HUES48 (cell line): Measurements from ENCODE around the gene H2BK1.

ENCODE experiments used
- H3K27ac ChIP-seq: one replicate; pipeline ENCODE4 v1.7.0; 2013; ENCODE audit warnings: low read depth, low read length, inconsistent platforms
- H3K27me3 ChIP-seq: 2 replicates; pipeline ENCODE4 v1.6.1; 2013; ENCODE audit warnings: mild to moderate bottlenecking, low read length; ENCODE audit not compliant: control insufficient read depth, insufficient read depth
- H3K36me3 ChIP-seq: 2 replicates; pipeline ENCODE4 v1.6.1; 2013; ENCODE audit warnings: low read length; ENCODE audit not compliant: control insufficient read depth, insufficient read depth
- H3K4me1 ChIP-seq: 2 replicates; pipeline ENCODE4 v1.6.1; 2013; ENCODE audit warnings: mild to moderate bottlenecking, low read length; ENCODE audit not compliant: control insufficient read depth, insufficient read depth
- H3K4me3 ChIP-seq: 2 replicates; pipeline ENCODE4 v1.5.1; 2013; ENCODE audit warnings: mild to moderate bottlenecking, low read depth, low read length
- H3K9ac ChIP-seq: 2 replicates; pipeline ENCODE4 v1.6.1; 2013; ENCODE audit warnings: mild to moderate bottlenecking, low read depth, low read length, moderate library complexity
- H3K9me3 ChIP-seq: 2 replicates; pipeline ENCODE4 v1.6.1; 2013; ENCODE audit warnings: low read length; ENCODE audit not compliant: control insufficient read depth, insufficient read depth

Gene H2BK1

GRCh38 chr7:151209588-151209987 is 700 bp downstream of the H2BK1 start:
- Histone ChIP-seq H3K36me3 (peaks cover 28% of the 10 kb centered on the region), H3K27me3 (no peaks in the 10 kb centered on the region), H3K9me3 (no peaks in the 10 kb centered on the region), H3K9ac (no peak overlapping the region), H3K4me1 (peaks cover 8% of the 10 kb centered on the region), H3K4me3 (no peak overlapping the region), H3K27ac (no peak overlapping the region)

GRCh38 chr7:151208253-151208862 is 1.9 kb downstream of the H2BK1 start:
- H3K9ac ChIP-seq, result no peak overlapping the region
- H3K4me3 ChIP-seq, result no peak overlapping the region
- peaks cover 8% of the 10 kb centered on the region for H3K4me1 ChIP-seq
- H3K27me3 ChIP-seq, result no peaks in the 10 kb centered on the region
- H3K36me3 ChIP-seq, result peaks cover 16% of the 10 kb centered on the region
- no peak overlapping the region for H3K27ac ChIP-seq
- H3K9me3 ChIP-seq, result no peaks in the 10 kb centered on the region

GRCh38 chr7:151207804-151208203 is 2.5 kb downstream of the H2BK1 start:
- H3K27ac ChIP-seq, result no peak overlapping the region
- H3K27me3 ChIP-seq, result no peaks in the 10 kb centered on the region
- H3K36me3 ChIP-seq, result peaks cover 10% of the 10 kb centered on the region; the same call in 1 of the 2 replicates
- peaks cover 8% of the 10 kb centered on the region for H3K4me1 ChIP-seq
- no peak overlapping the region for H3K9ac ChIP-seq
- no peak overlapping the region for H3K4me3 ChIP-seq
- no peaks in the 10 kb centered on the region for H3K9me3 ChIP-seq

GRCh38 chr7:151207315-151207714 is 3.0 kb downstream of the H2BK1 start:
- Histone ChIP-seq H3K36me3 (peaks cover 5% of the 10 kb centered on the region; the same call in 1 of the 2 replicates), H3K4me1 (peaks cover 8% of the 10 kb centered on the region), H3K27me3 (no peaks in the 10 kb centered on the region), H3K4me3 (no peak overlapping the region), H3K9me3 (no peaks in the 10 kb centered on the region), H3K27ac (no peak overlapping the region), H3K9ac (no peak overlapping the region)

GRCh38 chr7:151206914-151207313 is 3.4 kb downstream of the H2BK1 start:
- Histone ChIP-seq H3K9ac (no peak overlapping the region), H3K4me3 (no peak overlapping the region), H3K27me3 (no peaks in the 10 kb centered on the region), H3K36me3 (peaks cover 1% of the 10 kb centered on the region; the same call in 1 of the 2 replicates), H3K9me3 (no peaks in the 10 kb centered on the region), H3K4me1 (peaks cover 8% of the 10 kb centered on the region), H3K27ac (no peak overlapping the region)

GRCh38 chr7:151205730-151206129 is 4.6 kb downstream of the H2BK1 start:
- H3K9me3 ChIP-seq, result no peaks in the 10 kb centered on the region
- H3K27me3 ChIP-seq, result no peaks in the 10 kb centered on the region
- H3K9ac ChIP-seq, result no peak overlapping the region
- no peaks in the 10 kb centered on the region for H3K36me3 ChIP-seq
- H3K4me1 ChIP-seq, result peaks cover 3% of the 10 kb centered on the region
- H3K4me3 ChIP-seq, result no peak overlapping the region
- H3K27ac ChIP-seq, result no peak overlapping the region

GRCh38 chr7:151204383-151205032 is 5.8 kb downstream of the H2BK1 start:
- H3K4me1 ChIP-seq, result no peaks in the 10 kb centered on the region; the same call in 1 of the 2 replicates
- no peaks in the 10 kb centered on the region for H3K27me3 ChIP-seq
- no peak overlapping the region for H3K4me3 ChIP-seq
- no peaks in the 10 kb centered on the region for H3K9me3 ChIP-seq
- no peak overlapping the region for H3K27ac ChIP-seq
- H3K9ac ChIP-seq, result no peak overlapping the region
- no peaks in the 10 kb centered on the region for H3K36me3 ChIP-seq

- Histone ChIP-seq H3K27me3 (no peaks in the 10 kb centered on the region), H3K9ac (no peak overlapping the region), H3K9me3 (no peaks in the 10 kb centered on the region), H3K36me3 (no peaks in the 10 kb centered on the region), H3K4me3 (no peak overlapping the region), H3K4me1 (no peaks in the 10 kb centered on the region; the same call in 1 of the 2 replicates), H3K27ac (no peak overlapping the region)
These were observed 7.5 kb downstream of the H2BK1 start for GRCh38 chr7:151202836-151203235.

GRCh38 chr7:151201751-151202150 is 8.5 kb downstream of the H2BK1 start:
- Histone ChIP-seq H3K27ac (no peak overlapping the region), H3K27me3 (no peaks in the 10 kb centered on the region), H3K9me3 (no peaks in the 10 kb centered on the region), H3K36me3 (no peaks in the 10 kb centered on the region), H3K4me1 (no peaks in the 10 kb centered on the region; the same call in 1 of the 2 replicates), H3K9ac (no peak overlapping the region), H3K4me3 (no peak overlapping the region)

- Histone ChIP-seq H3K4me3 (no peak overlapping the region), H3K27ac (no peak overlapping the region), H3K36me3 (no peaks in the 10 kb centered on the region), H3K9me3 (no peaks in the 10 kb centered on the region), H3K9ac (no peak overlapping the region), H3K4me1 (no peaks in the 10 kb centered on the region; the same call in 1 of the 2 replicates), H3K27me3 (no peaks in the 10 kb centered on the region)
These were observed 8.9 kb downstream of the H2BK1 start for GRCh38 chr7:151201344-151201743.
